GM23338 (cell line): ENCODE measurements around the gene SHROOM2. TPM values are rescaled to one million over a fixed set of nuclear protein-coding genes. Genes with fewer than 3 reads are reported as not detected.

Experiments
- ATAC-seq: fragments of 200-7000 bp; cut with Tn5 transposase; 3 replicates; pipeline ENCODE4 v1.9.1; 2020
- DNase-seq: peaks from one replicate; pipeline ENCODE4 v3.0.0-alpha.2; 2015; ENCODE audit warnings: low spot score
- H2AFZ ChIP-seq: fragments of 200-600 bp; sonication (generic); 2 replicates; pipeline ENCODE4 v1.8.0; 2016; ENCODE audit warnings: antibody characterized with exemption, mild to moderate bottlenecking, moderate library complexity
- H3F3A ChIP-seq: fragments of 200-600 bp; sonication (generic); replicated peaks from 2 replicates; pipeline ENCODE4 v1.8.0; 2017; ENCODE audit warnings: antibody characterized with exemption, mixed run types, low read depth
- H3K27ac ChIP-seq: fragments of 200-600 bp; sonication (generic); 2 replicates; pipeline ENCODE4 v1.6.1; 2016; ENCODE audit warnings: low read depth
- H3K27me3 ChIP-seq: fragments of 200-600 bp; sonication (generic); 2 replicates; pipeline ENCODE4 v1.8.0; 2016; ENCODE audit warnings: mild to moderate bottlenecking, mixed run types, moderate library complexity; ENCODE audit not compliant: insufficient read depth
- H3K36me3 ChIP-seq: fragments of 200-600 bp; sonication (generic); 2 replicates; pipeline ENCODE4 v1.8.0; 2016; ENCODE audit warnings: mild to moderate bottlenecking; ENCODE audit not compliant: insufficient read depth
- H3K4me1 ChIP-seq: fragments of 200-600 bp; sonication (generic); 2 replicates; pipeline ENCODE4 v1.8.0; 2016; ENCODE audit warnings: mild to moderate bottlenecking, moderate library complexity; ENCODE audit not compliant: insufficient read depth
- H3K4me2 ChIP-seq: fragments of 200-600 bp; sonication (generic); 2 replicates; pipeline ENCODE4 v1.7.1; 2017; ENCODE audit warnings: mixed run types
- H3K4me3 ChIP-seq: fragments of 200-600 bp; sonication (generic); 2 replicates; pipeline ENCODE4 v1.6.1; 2016; ENCODE audit warnings: mixed run types
- H3K79me2 ChIP-seq: fragments of 200-600 bp; sonication (generic); replicated peaks from 2 replicates; pipeline ENCODE4 v1.8.0; 2017; ENCODE audit warnings: mild to moderate bottlenecking; ENCODE audit not compliant: insufficient read depth
- H3K9me2 ChIP-seq: fragments of 200-600 bp; sonication (generic); 2 replicates; pipeline ENCODE4 v1.8.0; 2017; ENCODE audit not compliant: insufficient read depth
- H4K20me1 ChIP-seq: fragments of 200-600 bp; sonication (generic); replicated peaks from 2 replicates; pipeline ENCODE4 v1.8.0; 2017; ENCODE audit warnings: mild to moderate bottlenecking; ENCODE audit not compliant: insufficient read depth
- H3K27ac Mint-ChIP-seq: 2 replicates; pipeline ENCODE4 v1.8.0; 2020; ENCODE audit warnings: inconsistent platforms, mild to moderate bottlenecking, moderate library complexity, mixed read lengths
- H3K27me3 Mint-ChIP-seq: 3 replicates; pipeline ENCODE4 v1.8.0; 2022; ENCODE audit warnings: low read depth, mild to moderate bottlenecking, moderate library complexity, mixed read lengths, inconsistent platforms; ENCODE audit not compliant: insufficient read depth, poor library complexity
- H3K36me3 Mint-ChIP-seq: 3 replicates; pipeline ENCODE4 v1.8.0; 2021; ENCODE audit warnings: low read depth, mild to moderate bottlenecking, inconsistent platforms, moderate library complexity, mixed read lengths
- H3K4me1 Mint-ChIP-seq: 3 replicates; pipeline ENCODE4 v1.8.0; 2020; ENCODE audit warnings: mild to moderate bottlenecking, inconsistent platforms, mixed read lengths
- H3K4me3 Mint-ChIP-seq: 3 replicates; pipeline ENCODE4 v1.8.0; 2021; ENCODE audit warnings: moderate library complexity, mild to moderate bottlenecking, inconsistent platforms, mixed read lengths
- H3K9me3 Mint-ChIP-seq: 3 replicates; pipeline ENCODE4 v1.8.0; 2020; ENCODE audit warnings: moderate library complexity, mild to moderate bottlenecking, inconsistent platforms, mixed read lengths
- CTCF ChIP-seq, 2 experiments: fragments of 200-600 bp in 1 of 2; sonication (generic) in 1 of 2; conservative IDR thresholded peaks; 2 replicates each; pipeline versions ENCODE4 v1.5.1 to v1.6.1; 2016 to 2017; ENCODE audit warnings: antibody characterized with exemption in 2 of 2, low read depth in 2 of 2, mild to moderate bottlenecking in 2 of 2, moderate library complexity in 1 of 2
- EZH2 ChIP-seq: fragments of 200-600 bp; sonication (generic); IDR thresholded peaks from one replicate; pipeline ENCODE4 v1.8.0; 2017; ENCODE audit warnings: antibody characterized with exemption, mild to moderate bottlenecking, low read depth; ENCODE audit not compliant: unreplicated experiment
- EZH2phosphoT487 ChIP-seq: fragments of 200-600 bp; sonication (generic); IDR thresholded peaks from one replicate; pipeline ENCODE4 v1.8.1; 2018; ENCODE audit warnings: antibody characterized with exemption; ENCODE audit not compliant: unreplicated experiment
- JUNB ChIP-seq: IDR thresholded peaks from one replicate; pipeline ENCODE4 v1.6.1; 2016; ENCODE audit warnings: antibody characterized with exemption; ENCODE audit not compliant: unreplicated experiment
- NANOG ChIP-seq: IDR thresholded peaks from 2 replicates; pipeline ENCODE4 v1.6.1; 2016; ENCODE audit warnings: antibody characterized with exemption, borderline replicate concordance
- POLR2AphosphoS5 ChIP-seq: IDR thresholded peaks from 2 replicates; pipeline ENCODE4 v1.6.1; 2016; ENCODE audit warnings: antibody characterized with exemption, low read depth
- REST ChIP-seq: IDR thresholded peaks from one replicate; pipeline ENCODE4 v1.6.1; 2018; ENCODE audit warnings: antibody characterized with exemption; ENCODE audit not compliant: unreplicated experiment
- STAT1 ChIP-seq: IDR thresholded peaks from one replicate; pipeline ENCODE4 v1.6.1; 2016; ENCODE audit warnings: antibody characterized with exemption; ENCODE audit not compliant: unreplicated experiment
- ZNF331 ChIP-seq: fragments of 250-450 bp; sonication (Bioruptor Pico); IDR thresholded peaks from 2 replicates; pipeline ENCODE4 v1.5.0; 2020; ENCODE audit warnings: low read depth, mild to moderate bottlenecking, moderate library complexity
- ZNF462 ChIP-seq: fragments of 250-450 bp; sonication (Bioruptor Pico); IDR thresholded peaks from 2 replicates; pipeline ENCODE4 v1.5.0; 2020; ENCODE audit warnings: mild to moderate bottlenecking, moderate library complexity
- polyA plus RNA-seq: library from polyadenylated mRNA; unstranded; fragments of >200 nt; fragmentation: Nextera tagmentation; extraction: Ambion mirVana; gene quantifications from 2 replicates; pipeline ENCODE4 v1.2.1, GENCODE V29; 2016
- total RNA-seq: library from RNA; depleted of rRNA; stranded (reverse); fragments of >200 nt; shearing (Covaris generic); gene quantifications from 2 replicates; pipeline ENCODE4 v1.2.3, GENCODE V29; 2014

Gene SHROOM2
- total and polyA plus RNA-seq, 2 experiments from 2014 or later: 3.5 to 15.8 TPM

GRCh38 chrX:9825129-9825790 is 39.0 kb downstream of the SHROOM2 start:
- DNase-seq: no peak
- no peak for ATAC-seq
- peak overlapping the region; percentile 83; the same call in 1 of the 2 replicates for H3K27ac Mint-ChIP-seq
- Histone ChIP-seq H2AFZ (no peak overlapping the region), H3K79me2 (peaks cover 11% of the 10 kb centered on the region), H3K36me3 (no peaks in the 10 kb centered on the region), H3K4me2 (no peak overlapping the region), H3K27ac (no peak overlapping the region), H3K27me3 (no peaks in the 10 kb centered on the region), H3K4me3 (no peak overlapping the region), H4K20me1 (no peaks in the 10 kb centered on the region; the same call in none of the 2 replicates), H3K4me1 (peaks cover 36% of the 10 kb centered on the region), H3F3A (no peaks in the 10 kb centered on the region), H3K9me2 (no peaks in the 10 kb centered on the region)
- peak overlapping the region; percentile 17; the same call in 1 of the 3 replicates for H3K4me3 Mint-ChIP-seq
- peaks cover 46% of the 10 kb centered on the region for H3K4me1 Mint-ChIP-seq
- H3K27me3 Mint-ChIP-seq: peaks cover 7% of the 10 kb centered on the region
- H3K9me3 Mint-ChIP-seq: no peaks in the 10 kb centered on the region
- no peak for TF ChIP-seq JUNB
- H3K36me3 Mint-ChIP-seq: no peaks in the 10 kb centered on the region

GRCh38 chrX:9825966-9826365 is 39.7 kb downstream of the SHROOM2 start:
- Histone ChIP-seq H4K20me1 (no peaks in the 10 kb centered on the region; the same call in 1 of the 2 replicates), H3K36me3 (no peaks in the 10 kb centered on the region), H3K9me2 (no peaks in the 10 kb centered on the region), H3K27ac (no peak overlapping the region), H3K4me2 (no peak overlapping the region), H3K79me2 (peaks cover 11% of the 10 kb centered on the region), H3F3A (no peaks in the 10 kb centered on the region), H3K4me1 (peaks cover 29% of the 10 kb centered on the region), H3K27me3 (no peaks in the 10 kb centered on the region), H3K4me3 (no peak overlapping the region), H2AFZ (no peak overlapping the region)
- Mint-ChIP-seq H3K4me1 (peaks cover 45% of the 10 kb centered on the region), H3K9me3 (no peaks in the 10 kb centered on the region), H3K36me3 (peaks cover 3% of the 10 kb centered on the region; the same call in 1 of the 3 replicates), H3K27me3 (peaks cover 7% of the 10 kb centered on the region), H3K27ac (peak overlapping the region; percentile 83; the same call in 1 of the 2 replicates), H3K4me3 (no peak overlapping the region)
- DNase-seq (no peak), ATAC-seq (no peak)
- TF ChIP-seq EZH2phosphoT487 (no peak), NANOG (no peak), CTCF (conservative IDR thresholded peaks at IDR 0.05; ENCODE audit: low read depth in 2 of 2) (no peak), ZNF462 (CRISPR knock-in tag) (no peak), EZH2 (no peak), STAT1 (no peak), ZNF331 (no peak), REST (no peak), POLR2AphosphoS5 (no peak)
